ENCODE data around the gene CLCN5.

The CLCN5 gene

DNA sequence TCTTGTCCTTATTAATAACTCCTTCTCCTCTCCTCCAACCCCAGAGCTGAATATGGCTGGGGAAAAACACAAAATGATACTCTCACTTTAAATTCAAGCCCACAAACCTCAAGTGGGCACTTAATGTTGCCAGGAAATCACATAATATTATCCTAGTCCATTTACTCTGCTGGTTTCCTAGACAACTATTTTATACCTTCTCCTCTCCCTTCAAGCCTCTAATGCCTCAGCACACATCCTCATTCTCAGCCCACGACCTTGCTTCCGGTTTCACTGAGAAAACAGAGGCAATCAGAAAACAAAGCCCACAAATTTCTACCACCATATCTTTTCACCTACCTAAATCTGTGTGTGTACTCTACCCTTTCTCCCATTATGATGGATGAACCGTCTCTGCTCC is 12.1 kb upstream of the CLCN5 start:
- ChIA-PET POLR2A (no interaction called here), CTCF (interaction anchor here (1.6 kb wide), 1 partner anchor 26 kb away, joined by 3 read pairs; no protein-coding TSS in a partner anchor)
- no peak for DNase-seq (ENCODE audit: extremely low spot score)
- TF ChIP-seq, protein P1, sequence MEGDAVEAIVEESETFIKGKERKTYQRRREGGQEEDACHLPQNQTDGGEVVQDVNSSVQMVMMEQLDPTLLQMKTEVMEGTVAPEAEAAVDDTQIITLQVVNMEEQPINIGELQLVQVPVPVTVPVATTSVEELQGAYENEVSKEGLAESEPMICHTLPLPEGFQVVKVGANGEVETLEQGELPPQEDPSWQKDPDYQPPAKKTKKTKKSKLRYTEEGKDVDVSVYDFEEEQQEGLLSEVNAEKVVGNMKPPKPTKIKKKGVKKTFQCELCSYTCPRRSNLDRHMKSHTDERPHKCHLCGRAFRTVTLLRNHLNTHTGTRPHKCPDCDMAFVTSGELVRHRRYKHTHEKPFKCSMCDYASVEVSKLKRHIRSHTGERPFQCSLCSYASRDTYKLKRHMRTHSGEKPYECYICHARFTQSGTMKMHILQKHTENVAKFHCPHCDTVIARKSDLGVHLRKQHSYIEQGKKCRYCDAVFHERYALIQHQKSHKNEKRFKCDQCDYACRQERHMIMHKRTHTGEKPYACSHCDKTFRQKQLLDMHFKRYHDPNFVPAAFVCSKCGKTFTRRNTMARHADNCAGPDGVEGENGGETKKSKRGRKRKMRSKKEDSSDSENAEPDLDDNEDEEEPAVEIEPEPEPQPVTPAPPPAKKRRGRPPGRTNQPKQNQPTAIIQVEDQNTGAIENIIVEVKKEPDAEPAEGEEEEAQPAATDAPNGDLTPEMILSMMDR (IDR thresholded peaks at IDR 0.05; ENCODE audit: control extremely low read depth, extremely low read depth, low read depth, missing control alignments) = no peak

DNA sequence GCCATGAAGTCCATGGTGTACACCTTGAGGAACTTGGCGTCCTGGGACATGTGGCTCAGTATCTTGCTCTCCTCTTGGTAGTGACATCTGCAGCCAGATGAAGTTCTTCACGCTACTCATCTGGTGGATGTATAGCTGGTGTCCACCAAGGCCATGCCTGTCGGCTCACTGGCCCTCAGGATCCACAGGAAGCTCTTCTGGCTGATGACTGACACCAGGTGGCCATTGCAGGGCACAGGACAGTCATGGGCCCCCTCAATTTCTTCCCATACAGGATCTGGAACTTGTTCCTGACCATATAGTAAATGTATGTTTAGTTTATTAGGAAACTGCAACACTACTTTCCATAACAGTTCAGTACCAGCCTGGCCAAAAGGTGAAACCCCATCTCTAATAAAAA is 10.3 kb upstream of the CLCN5 start:
- TF ChIP-seq, protein P1 (IDR thresholded peaks at IDR 0.05; ENCODE audit: control extremely low read depth, extremely low read depth, low read depth, missing control alignments) = no peak
- no peak for DNase-seq (ENCODE audit: extremely low spot score)
- ChIA-PET CTCF (interaction anchor here (1.6 to 2.3 kb wide), 2 partner anchors 10 to 28 kb away, joined by 5 to 8 read pairs; partner anchors contain the start of gene CLCN5), POLR2A (no interaction called here)

DNA sequence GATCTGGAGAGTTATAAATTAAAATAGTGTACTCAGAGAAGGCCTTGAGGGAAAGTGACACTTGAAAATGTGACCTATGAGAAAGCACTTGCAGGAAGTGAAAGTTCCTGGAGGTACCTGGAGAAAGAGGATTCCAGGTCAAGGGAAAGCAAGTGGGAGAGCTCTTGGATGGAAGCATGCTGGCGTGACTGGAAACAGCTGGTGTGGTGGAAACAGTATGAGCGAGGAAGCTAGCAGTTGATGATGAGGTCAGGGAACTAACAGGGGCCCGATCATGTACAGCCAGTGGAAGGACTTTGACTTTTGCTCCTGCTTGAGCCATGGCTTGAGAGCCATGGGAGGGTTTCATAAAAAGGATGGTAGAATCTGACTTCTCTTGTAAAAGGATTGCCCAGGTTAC is 9.5 kb upstream of the CLCN5 start:
- DNase-seq (ENCODE audit: extremely low spot score) = no peak
- ChIA-PET CTCF (interaction anchor here (2.3 kb wide), 1 partner anchor 9 kb away, joined by 8 read pairs; the partner anchor contains the start of gene CLCN5), POLR2A (no interaction called here)
- TF ChIP-seq, protein P1 (IDR thresholded peaks at IDR 0.05; ENCODE audit: control extremely low read depth, extremely low read depth, low read depth, missing control alignments) = no peak

DNA sequence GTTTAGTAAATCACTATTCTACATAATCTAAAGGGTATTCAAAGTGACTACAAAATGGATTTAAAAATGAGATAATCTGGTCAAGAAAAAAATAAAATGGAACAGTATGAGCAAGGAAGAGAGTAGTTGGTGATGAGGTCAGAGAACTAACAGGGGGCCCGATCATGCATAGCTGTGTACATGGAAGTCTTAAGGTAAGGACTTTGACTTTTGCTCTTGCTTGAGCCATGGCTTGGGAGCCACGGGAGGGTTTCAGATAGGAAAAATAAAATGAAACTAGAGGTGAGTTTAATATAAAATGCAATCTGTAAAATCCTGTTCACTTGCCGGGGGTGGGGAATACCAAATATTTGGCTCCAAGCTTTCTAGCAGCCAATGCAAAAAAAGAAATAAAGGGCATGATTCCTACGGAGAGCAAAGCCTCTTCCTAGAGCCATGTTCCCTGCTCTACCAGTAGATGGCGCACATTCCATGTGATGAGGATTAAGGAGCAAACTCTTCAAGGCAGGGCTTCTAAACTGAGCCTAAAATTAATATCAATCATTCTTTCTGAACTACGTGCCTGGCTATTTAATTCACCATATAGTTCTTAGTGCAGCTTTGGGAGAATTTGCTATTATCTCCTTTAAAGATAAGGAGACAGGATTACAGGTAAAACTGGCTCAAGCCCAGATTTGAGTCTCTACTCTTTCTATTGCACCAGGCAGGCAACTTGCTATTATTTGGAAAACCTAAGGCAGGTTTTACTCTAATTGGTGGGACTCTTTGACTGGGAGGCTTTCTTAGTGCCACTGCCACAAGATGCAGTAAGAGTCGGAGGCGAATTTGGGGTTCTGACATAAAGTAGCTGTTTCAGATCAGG is 6.8 kb upstream of the CLCN5 start:
- ChIA-PET CTCF (interaction anchor here (0.5 to 1.9 kb wide), 7 partner anchors 9 to 532 kb away, joined by 3 to 10 read pairs (median 3); no protein-coding TSS in a partner anchor), POLR2A (no interaction called here)
- peak; percentile 33 for DNase-seq (ENCODE audit: extremely low spot score)

DNA sequence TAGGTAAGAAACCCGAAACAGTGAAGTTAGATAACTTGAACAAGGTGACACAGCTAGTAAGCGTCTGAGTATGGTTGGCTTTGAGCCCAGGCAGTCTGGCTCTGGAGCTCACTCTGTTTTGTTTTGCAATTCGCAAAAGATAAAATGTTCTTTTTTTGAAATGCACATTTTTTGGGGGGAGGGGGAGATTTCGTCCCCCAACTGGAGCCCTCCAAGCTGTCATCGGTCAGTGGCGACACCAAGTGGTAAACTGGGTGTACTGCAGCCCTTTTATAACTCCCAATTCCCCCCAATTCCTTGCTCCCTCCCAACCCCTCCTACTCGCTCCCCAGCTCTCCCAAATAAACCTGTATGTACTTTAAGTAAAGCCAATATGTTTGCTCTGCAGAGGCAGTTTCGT is 2.8 kb upstream of the CLCN5 start:
- POLR2A ChIA-PET = no interaction called here
- TF ChIP-seq, protein P1 (IDR thresholded peaks at IDR 0.05; ENCODE audit: control extremely low read depth, extremely low read depth, low read depth, missing control alignments) = peak; percentile 58
- DNase-seq (ENCODE audit: extremely low spot score) = peak; percentile 23
- CTCF ChIA-PET = interaction anchor here (1.1 to 4.9 kb wide), 11 partner anchors 9 to 1288 kb away, joined by 3 to 28 read pairs (median 3); no protein-coding TSS in a partner anchor

More for the DNA sequence above, 6.8 kb upstream of the CLCN5 start:
- TF ChIP-seq, protein P1 (IDR thresholded peaks at IDR 0.05; ENCODE audit: control extremely low read depth, extremely low read depth, low read depth, missing control alignments) = peak; percentile 75

DNA sequence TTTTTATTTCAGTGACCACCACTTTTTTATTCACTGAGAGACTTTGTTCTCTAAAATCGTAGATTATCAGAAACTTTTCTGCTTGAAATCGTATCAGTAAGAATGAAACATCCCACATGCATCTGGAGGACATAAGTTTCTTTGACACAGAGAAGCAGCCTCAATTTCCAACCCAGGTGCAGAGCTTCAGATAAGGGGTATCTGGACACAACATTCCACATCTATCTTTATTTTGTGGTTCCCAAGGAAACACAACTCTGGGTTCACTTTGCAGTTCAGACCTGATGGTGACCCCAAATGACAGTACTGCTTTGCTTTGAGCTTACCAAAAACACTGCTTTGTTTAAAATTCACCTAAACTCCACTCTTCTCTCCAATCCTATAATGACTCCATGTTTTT is 1.3 kb upstream of the CLCN5 start:
- ChIA-PET POLR2A (no interaction called here), CTCF (interaction anchor here (1.3 to 4.9 kb wide), 3 partner anchors 8 to 287 kb away, joined by 4 to 28 read pairs (median 8); no protein-coding TSS in a partner anchor)
- no peak for DNase-seq (ENCODE audit: extremely low spot score)
- TF ChIP-seq, protein P1 (IDR thresholded peaks at IDR 0.05; ENCODE audit: control extremely low read depth, extremely low read depth, low read depth, missing control alignments) = no peak
